ENCODE results near the gene ERBB4.
"Not testable (repeated sequence)": the region's sequence is repeated elsewhere in the genome, so short reads cannot be mapped to it uniquely, and the experiment has no call there.

ERBB4 gene

DNA sequence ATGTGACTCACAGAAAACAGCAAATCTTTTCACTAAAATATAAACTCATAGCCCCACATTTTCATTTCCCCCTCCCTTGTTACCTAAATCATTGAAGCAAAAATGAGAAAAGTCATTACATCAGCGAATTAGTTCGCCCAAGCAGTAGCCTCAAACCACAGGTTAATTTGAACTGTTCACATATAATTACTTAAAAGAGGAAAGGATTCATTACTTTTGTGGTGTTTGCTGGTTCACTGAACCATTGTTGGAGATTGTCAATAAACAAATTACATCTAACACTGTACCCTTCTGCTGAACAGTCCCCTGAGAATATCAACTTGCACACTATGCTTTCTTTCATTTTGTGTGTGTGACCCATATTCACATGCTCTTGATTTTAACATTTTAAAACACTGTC is 238.7 kb downstream of the ERBB4 start:
- no peak for DNase-seq (ENCODE audit: low read depth, low spot score)

DNA sequence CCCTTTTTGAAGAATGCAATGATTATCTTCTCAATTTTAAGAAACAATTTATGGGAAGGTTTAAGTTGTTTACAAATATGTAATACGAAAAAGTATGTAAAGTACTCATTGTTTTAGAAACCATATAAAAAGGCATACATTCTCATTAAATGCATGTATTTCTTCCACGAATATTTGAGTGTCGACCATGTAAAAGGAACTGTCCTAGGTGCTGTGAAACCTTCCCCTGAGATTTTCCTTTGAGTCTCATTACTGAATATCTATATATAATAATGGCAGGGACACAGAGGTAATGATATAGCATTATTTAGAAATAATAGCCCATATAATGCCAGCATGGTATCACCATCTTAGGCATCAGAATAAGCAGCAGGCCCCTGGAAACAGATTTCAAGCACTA is 239.3 kb downstream of the ERBB4 start:
- no peak for DNase-seq (ENCODE audit: low read depth, low spot score)

- DNase-seq (ENCODE audit: low read depth, low spot score) = no peak
Measured at GRCh38 chr2:212295571-212295970, 243.0 kb downstream of the ERBB4 start.

DNA sequence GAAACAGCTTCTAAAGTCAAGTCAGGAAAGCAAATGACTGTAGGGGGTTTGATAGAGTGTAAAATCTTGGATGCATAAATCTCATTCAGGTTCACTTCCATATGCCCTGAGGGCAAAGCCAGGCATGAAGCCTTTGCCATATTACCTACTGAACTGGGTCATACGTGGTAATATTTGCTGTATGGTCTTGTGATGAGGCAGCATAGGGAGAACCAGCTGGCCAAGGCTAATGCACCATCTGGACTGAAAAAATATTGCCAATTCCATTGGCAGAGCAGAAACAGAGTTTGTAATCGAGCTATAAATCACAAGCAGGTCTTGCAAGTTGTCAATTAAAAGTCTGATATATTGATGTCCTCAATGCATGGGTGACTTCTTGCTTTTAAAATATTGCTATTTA is 243.8 kb downstream of the ERBB4 start:
- no peak for DNase-seq (ENCODE audit: low read depth, low spot score)

DNA sequence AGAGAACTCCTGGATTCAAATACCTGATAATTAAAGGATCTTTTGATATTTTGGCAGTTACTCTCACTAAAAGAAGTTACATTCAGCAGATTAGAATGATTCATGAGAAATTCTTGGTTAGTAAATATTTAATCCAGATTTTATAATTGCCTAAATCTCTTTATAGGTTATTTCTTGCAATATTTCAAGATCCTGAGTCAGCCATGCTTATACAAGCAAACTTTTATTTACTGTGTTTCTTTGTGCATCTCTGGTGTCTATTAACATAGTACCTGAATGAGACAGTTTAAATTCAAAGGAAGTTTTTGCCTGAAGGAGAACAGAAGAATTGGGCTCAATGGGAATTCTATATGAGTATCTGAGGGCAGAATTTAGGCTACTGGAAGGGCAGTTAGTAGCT is 249.3 kb downstream of the ERBB4 start:
- no peak for DNase-seq (ENCODE audit: low read depth, low spot score)

DNA sequence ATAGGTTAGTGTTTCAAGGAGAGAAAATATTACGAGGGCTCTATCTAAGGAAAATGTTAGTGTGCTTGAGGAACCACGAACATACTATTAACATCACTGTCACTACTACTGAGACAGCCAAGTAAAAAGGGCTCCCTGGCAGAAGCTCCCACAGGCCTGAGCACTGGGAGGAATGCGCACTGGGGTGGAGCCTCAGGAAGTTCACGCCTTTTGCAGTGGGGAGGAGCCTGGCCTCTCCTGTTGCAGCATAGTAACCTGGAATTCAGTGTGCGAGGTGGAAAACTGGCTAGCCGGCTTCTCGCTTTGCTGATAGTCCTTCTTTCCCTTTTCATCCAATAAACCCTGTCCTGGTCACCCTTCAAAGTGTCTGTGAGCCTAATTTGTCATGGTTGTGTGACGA is 250.3 kb downstream of the ERBB4 start:
- DNase-seq (ENCODE audit: low read depth, low spot score) = no peak

GRCh38 chr2:212284166-212284565 is 254.4 kb downstream of the ERBB4 start:
- no peak for DNase-seq (ENCODE audit: low read depth, low spot score)

- no peak for DNase-seq (ENCODE audit: low read depth, low spot score)
Measured at GRCh38 chr2:212282671-212283261, 255.8 kb downstream of the ERBB4 start.

DNA sequence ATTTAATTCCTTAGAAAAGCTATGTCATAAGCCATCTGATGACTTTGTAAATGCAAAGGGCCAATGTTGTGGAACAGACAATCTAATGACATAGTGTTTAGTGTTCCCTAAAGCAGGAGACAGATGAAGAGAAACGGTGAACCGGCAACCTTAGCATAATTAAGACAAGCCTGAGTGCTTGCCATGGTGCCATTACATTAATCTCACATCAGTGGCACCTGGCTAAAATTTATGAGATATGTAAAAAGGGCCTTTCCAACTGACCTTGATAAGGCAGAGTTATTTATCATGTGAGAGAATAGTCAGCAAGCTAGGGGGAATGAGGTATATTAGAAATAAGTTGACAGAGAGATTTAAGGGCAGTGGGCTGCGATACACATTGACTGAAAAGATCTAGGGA is 261.8 kb downstream of the ERBB4 start:
- DNase-seq (ENCODE audit: low read depth, low spot score) = no peak

DNA sequence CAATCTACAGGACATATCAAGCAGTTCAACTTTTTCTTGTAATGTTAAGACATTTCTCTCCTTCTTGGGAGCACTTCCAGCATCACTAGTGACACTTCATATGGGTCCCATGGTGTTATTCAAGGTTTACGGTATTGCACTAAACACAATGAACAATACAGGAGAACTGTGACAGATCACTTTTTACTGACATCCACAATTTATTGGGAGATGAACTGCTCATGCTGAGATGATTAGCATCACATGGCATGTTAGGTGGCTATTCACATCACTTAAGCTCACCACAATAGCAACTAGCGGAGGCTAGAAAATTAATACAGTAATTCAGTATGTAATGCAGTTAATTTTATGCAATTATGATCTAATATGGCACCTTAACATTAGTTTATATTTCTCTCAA is 264.4 kb downstream of the ERBB4 start:
- DNase-seq (ENCODE audit: low read depth, low spot score) = no peak

DNA sequence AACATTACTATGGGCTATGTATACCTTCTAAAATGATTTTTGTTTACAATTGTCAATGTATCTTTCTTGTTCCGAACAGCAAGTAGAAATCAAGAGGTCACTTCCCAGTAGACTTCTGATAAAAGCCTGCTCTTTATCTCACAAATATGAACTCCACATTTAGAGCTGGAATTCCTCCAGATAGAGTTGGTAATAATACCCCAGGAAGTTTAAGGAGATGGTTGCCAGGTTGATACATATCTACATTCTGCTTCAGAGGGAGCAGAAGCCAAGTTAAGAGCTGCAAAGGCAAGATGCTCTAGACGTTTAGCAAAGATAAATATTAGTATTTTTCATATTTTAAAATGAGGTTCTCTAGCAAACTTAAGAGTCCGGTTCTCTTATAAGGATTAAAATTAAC is 267.0 kb downstream of the ERBB4 start:
- no peak for DNase-seq (ENCODE audit: low read depth, low spot score)

DNA sequence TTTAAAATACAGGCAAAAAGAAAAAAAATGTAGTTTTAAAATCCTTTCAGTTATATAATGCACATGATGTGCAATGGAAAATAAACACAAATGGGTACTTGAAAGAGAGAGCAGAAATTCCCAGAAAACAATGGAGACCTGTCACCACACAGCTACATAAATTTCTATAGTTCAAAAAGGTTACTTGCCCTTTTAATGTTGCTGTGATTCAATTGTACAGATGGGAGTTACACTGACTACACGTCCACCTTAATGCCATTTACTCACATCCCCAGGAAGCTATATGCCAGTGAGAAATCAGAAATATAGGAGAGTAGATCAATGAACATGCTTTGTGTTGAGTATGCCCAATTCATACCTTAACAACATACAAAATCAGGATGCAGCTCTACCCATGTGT is 269.6 kb downstream of the ERBB4 start:
- DNase-seq (ENCODE audit: low read depth, low spot score) = no peak

- no peak for DNase-seq (ENCODE audit: low read depth, low spot score)
Measured at GRCh38 chr2:212266297-212266696, 272.3 kb downstream of the ERBB4 start.

DNA sequence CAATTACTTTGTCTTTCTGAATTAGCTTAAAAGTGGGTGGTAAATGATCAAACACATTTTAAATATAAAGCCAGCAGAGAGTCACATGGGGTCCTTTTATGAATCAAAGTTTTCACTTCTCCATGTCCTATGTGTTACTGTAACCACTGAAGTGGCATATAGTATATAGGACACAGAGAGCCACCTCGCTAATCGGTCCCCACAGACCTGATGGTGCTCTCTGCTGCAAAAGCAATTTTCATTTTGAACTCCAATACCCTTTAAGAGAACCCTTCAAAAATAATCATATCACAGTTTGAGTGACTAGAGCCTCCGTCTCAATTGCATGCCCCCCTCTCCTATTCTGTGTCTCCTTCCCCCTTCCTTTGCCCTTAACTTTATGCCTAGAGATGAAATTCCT is 272.8 kb downstream of the ERBB4 start:
- no peak for DNase-seq (ENCODE audit: low read depth, low spot score)

- no peak for DNase-seq (ENCODE audit: low read depth, low spot score)
Measured at GRCh38 chr2:212264187-212264586, 274.4 kb downstream of the ERBB4 start.

DNA sequence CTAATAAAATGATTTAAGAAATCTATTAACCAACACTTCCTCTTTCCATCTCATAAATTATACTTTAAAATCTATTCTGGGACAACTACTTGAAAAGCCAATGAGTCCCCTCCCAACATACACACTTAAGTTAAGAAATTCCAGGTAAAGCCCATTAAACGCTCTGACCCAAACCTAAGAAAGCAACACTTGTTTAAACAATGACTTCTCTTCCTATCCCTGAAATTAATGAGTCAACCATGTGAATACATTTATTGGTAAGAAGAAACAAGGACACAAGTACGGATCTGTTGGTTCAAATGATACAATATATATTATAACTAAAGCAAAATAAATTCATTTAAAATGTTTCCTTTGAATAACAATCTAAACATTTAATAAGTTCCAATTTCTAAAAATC is 279.4 kb downstream of the ERBB4 start:
- no peak for DNase-seq (ENCODE audit: low read depth, low spot score)

DNA sequence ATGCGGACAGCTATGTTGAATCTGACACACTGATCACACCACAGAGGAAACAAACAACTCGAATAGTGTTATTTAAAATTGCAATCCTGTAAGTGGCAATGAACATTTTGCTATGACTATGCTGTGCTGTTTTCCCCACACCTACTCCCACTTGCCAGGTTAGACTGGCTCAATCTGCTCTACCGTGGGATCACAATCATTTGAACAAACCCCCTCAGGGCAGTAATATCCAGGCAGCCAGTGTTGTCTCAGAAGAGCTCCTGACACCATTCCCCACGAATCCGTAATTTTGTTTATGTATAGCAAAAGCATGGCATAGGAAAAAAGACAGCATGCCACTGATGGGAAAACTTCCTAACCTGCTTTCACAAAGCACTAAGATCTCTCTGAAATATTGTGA is 284.3 kb downstream of the ERBB4 start:
- no peak for DNase-seq (ENCODE audit: low read depth, low spot score)

- no peak for DNase-seq (ENCODE audit: low read depth, low spot score)
Measured at GRCh38 chr2:212249451-212249850, 289.2 kb downstream of the ERBB4 start.

GRCh38 chr2:212245880-212246279 is 292.7 kb downstream of the ERBB4 start:
- DNase-seq (ENCODE audit: low read depth, low spot score) = no peak

DNA sequence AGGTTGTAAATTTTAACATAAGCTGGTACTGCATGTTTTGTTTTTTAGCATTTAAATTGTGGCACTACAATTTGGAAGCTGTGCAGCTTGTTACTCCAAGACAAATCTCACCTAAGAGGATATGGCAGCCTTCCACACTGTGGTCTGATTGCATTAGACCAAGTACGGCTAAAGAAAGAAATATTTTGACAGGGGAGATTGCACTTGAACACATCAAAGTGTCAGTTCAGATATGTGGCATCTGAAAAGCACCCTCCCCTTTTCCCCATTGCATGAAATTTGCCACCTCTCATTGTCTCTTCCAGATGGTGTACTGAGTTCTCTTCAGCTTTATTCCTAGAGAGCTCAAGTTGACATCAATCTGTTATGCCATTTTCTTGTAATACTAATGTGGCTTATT is 295.9 kb downstream of the ERBB4 start:
- DNase-seq (ENCODE audit: low read depth, low spot score) = no peak

DNA sequence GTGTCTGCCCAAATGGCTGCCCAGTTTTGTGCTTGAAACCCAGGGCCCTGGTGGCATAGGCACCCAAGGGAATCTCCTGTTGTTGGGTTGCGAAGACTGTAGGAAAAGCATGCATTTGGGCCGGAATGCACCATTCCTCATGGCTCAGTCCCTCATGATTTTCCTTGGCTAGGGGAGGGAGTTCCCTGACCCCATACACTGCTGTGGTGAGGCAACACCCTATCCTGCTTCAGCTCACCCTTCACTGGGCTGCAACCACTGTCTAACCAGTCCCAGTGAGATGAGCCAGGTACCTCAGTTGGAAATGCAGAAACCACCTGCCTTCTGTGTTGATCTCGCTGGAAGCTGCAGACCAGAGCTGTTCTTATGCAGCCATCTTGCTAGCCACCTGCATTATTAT is 300.4 kb downstream of the ERBB4 start:
- not testable (repeated sequence) for DNase-seq (ENCODE audit: low read depth, low spot score)

DNA sequence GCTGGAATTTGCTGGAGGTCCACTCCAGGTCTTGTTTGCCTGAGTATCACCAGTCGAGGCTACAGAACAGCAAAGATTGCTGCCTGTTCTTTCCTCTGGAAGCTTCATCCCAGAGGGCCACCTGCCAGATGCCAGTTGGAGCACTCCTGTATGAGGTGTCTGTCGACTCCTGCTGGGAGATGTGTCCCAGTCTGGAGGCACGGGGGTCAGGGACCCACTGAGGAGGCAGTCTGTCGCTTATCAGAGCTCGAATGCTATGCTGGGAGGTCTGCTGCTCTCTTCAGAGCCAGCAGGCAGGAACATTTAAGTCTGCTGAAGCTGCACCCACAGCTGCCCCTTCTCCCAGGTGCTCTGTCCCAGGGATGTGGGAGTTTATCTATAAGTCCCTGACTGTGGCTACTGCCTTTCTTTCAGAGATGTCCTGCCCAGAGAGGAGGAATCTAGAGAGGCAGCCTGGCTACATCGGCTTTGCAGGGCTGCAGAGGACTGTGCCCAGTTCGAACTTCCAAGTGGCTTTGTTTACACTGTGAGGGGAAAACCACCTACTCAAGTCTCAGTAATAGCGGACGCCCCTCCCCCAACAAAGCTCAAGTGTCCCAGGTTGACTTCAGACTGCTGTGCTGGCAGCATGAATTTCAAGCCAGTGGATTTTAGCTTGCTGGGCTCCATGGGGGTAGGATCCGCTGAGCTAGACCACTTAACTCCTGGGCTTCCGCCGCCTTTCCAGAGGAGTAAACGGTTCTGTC is 301.1 kb downstream of the ERBB4 start:
- no peak for DNase-seq (ENCODE audit: low read depth, low spot score)

- DNase-seq (ENCODE audit: low read depth, low spot score) = no peak
Measured at GRCh38 chr2:212228743-212229171, 309.8 kb downstream of the ERBB4 start.

- DNase-seq (ENCODE audit: low read depth, low spot score) = peak; percentile 43
Measured at GRCh38 chr2:212227755-212228154, 310.8 kb downstream of the ERBB4 start.
